ENCODE data around the gene PHGDH. TPM values are rescaled to one million over a fixed set of nuclear protein-coding genes. Genes with fewer than 3 reads are reported as not detected.

PHGDH gene
- total RNA-seq, result 60.8 TPM
- long read RNA-seq, transcript PHGDH-208 (12 exons, 2,096 nt), result major isoform, 98 of 112 reads
- long read RNA-seq, partial matches to known transcripts, result 8 of 112 reads
- long read RNA-seq, other reads (novel, unspliced or antisense), result 2 of 112 reads

GRCh38 chr1:119711804-119712341 is at the start of gene PHGDH:
TSS of gene PHGDH (plus strand) at chr1:119711934. CDS start at chr1:119712023, 89 bp downstream.
- TF ChIP-seq CTCF (IDR thresholded peaks at IDR 0.05), result no peak
- DNase-seq (peak; percentile 74), ATAC-seq (peak; percentile 92 to 93)
- intact Hi-C loops (cut with DNase I), result no loop called here
- Histone ChIP-seq H3K4me3 (peak within 1 kb of the TSS; percentile 64), H3K36me3 (no peaks in the 10 kb centered on the region), H3K27ac (peak within 1 kb of the TSS; percentile 53), H3K4me1 (peaks cover 19% of the 10 kb centered on the region), H3K9me3 (no peaks in the 10 kb centered on the region), H3K27me3 (ENCODE audit: low read depth) (peaks cover 22% of the 10 kb centered on the region)

GRCh38 chr1:119662034-119662437 is 49.7 kb upstream of the PHGDH start:
- H3K4me1 ChIP-seq, result peaks cover 14% of the 10 kb centered on the region
- ATAC-seq (no peak), DNase-seq (no peak)
- no peak overlapping the region for H3K27ac ChIP-seq
- H3K4me3 ChIP-seq, result no peak overlapping the region
- H3K9me3 ChIP-seq, result no peaks in the 10 kb centered on the region
- intact Hi-C loops (cut with DNase I), result no loop called here
- no peak for TF ChIP-seq CTCF (IDR thresholded peaks at IDR 0.05)
- no peaks in the 10 kb centered on the region for H3K27me3 ChIP-seq (ENCODE audit: low read depth)
- H3K36me3 ChIP-seq, result no peaks in the 10 kb centered on the region

- intact Hi-C loops (cut with DNase I), result no loop called here
Measured at GRCh38 chr1:119664067-119664466, 47.7 kb upstream of the PHGDH start.

GRCh38 chr1:119667173-119667572 is 44.6 kb upstream of the PHGDH start:
- no peak for DNase-seq
- TF ChIP-seq CTCF (IDR thresholded peaks at IDR 0.05), result no peak
- Histone ChIP-seq H3K27ac (no peak overlapping the region), H3K9me3 (no peaks in the 10 kb centered on the region), H3K27me3 (ENCODE audit: low read depth) (no peaks in the 10 kb centered on the region), H3K4me3 (no peak overlapping the region), H3K4me1 (no peaks in the 10 kb centered on the region), H3K36me3 (no peaks in the 10 kb centered on the region)
- intact Hi-C loops (cut with DNase I), result no loop called here
- ATAC-seq, result no peak

More at GRCh38 chr1:119664067-119664466, 47.7 kb upstream of the PHGDH start:
- Histone ChIP-seq H3K27ac (no peak overlapping the region), H3K27me3 (ENCODE audit: low read depth) (no peaks in the 10 kb centered on the region), H3K36me3 (no peaks in the 10 kb centered on the region), H3K9me3 (no peaks in the 10 kb centered on the region), H3K4me3 (no peak overlapping the region), H3K4me1 (peaks cover 13% of the 10 kb centered on the region)
- ATAC-seq, result no peak
- DNase-seq, result no peak
- no peak for TF ChIP-seq CTCF (IDR thresholded peaks at IDR 0.05)

- Histone ChIP-seq H3K4me1 (peaks cover 5% of the 10 kb centered on the region), H3K4me3 (no peak overlapping the region), H3K27me3 (ENCODE audit: low read depth) (no peaks in the 10 kb centered on the region), H3K9me3 (no peaks in the 10 kb centered on the region), H3K27ac (no peak overlapping the region), H3K36me3 (no peaks in the 10 kb centered on the region)
- DNase-seq (no peak), ATAC-seq (no peak)
- intact Hi-C loops (cut with DNase I), result no loop called here
- TF ChIP-seq CTCF (IDR thresholded peaks at IDR 0.05), result no peak
Measured at GRCh38 chr1:119670898-119671297, 40.8 kb upstream of the PHGDH start.
